Measurements from ENCODE around the gene BCO2. TPM values are rescaled to one million over a fixed set of nuclear protein-coding genes. Genes with fewer than 3 reads are reported as not detected.

BCO2 gene
- total RNA-seq, 1 donor from 2014 or later: 2.5 TPM

DNA sequence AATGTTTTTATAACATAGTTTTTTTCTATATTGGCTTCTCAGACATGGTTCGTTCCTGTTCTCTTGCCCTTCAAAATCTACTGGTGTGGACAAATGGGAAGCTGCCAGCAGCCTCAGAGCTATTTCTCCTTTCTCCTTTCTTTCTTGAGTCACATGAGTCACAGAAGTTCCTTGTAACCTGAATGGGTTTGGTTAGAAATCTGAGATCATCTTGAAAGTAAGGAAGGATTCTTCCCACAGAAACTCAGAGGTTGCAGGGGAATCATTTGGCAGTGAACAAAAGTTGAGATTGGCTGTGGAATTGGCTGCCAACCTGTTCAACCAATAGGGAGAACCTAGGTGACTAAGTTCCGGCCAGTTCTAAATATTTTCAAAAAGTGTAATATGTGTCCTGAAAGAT lies 72.9 kb downstream of the BCO2 start:
- DNase-seq (ENCODE audit: low spot score): no peak

DNA sequence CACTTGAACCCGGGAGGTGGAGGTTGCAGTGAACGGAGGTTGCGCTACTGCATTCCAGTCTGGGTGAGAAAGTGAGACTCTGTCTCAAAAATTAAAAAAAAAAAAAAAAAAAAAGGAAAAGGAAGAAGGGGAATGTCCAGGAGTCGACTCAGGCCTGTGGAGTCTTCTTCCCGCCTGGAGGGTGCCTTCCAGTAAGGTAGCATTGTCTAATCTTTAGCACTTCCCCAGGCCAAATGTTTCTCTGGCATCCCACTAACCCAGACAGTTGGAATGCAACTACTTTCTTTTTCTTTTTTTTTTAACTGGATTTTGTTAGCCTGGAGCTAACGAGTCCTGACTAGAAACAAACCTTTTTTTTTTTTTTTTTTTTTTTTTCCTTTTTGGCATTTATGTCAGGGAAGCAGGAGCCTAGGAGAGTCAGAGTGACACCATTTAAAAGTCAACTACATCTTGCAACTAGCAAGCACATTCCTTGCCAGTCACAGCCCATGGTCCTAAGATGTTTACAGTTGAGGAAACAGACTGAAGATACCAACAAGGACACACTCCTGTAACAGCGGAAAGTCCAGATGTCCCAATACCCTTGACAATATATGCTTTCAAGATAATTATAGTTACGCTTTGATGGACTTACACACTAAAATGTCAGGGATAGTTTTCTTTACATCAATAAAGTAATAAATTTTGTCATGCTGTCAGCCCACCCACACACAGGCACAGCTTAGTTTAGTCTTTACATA lies 74.7 kb downstream of the BCO2 start:
- no peak for DNase-seq (ENCODE audit: low spot score)

DNA sequence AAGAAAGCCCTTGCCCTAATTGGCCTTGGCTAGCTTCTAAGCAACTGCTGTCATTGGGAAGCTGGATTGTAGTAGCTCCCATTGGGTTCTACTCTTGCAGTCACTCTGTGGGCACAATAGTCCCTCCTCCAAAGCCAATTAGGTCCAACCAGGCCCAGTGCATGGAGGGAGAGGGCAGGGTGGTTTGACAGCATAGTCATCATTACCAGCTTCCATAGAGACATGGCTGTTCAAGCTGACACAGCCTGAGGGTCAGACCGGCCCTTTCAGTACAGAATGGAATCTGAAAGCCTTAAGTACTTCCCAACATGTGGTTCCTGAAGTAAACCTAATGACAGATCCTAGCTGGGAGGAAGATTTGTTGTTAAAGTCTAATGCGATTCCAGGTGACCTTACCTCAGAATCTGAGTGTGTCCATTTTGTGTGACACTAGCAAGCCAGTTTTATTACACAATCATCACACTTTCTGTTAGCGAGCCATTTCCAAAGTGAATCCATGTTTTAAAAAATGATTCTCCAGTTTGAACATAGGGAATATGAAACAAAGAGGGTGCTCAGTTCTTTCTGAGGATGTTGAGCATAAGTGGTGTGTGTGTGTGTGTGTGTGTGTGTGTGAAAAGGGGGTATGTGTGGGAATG lies 78.4 kb downstream of the BCO2 start:
- no peak for DNase-seq (ENCODE audit: low spot score)

DNA sequence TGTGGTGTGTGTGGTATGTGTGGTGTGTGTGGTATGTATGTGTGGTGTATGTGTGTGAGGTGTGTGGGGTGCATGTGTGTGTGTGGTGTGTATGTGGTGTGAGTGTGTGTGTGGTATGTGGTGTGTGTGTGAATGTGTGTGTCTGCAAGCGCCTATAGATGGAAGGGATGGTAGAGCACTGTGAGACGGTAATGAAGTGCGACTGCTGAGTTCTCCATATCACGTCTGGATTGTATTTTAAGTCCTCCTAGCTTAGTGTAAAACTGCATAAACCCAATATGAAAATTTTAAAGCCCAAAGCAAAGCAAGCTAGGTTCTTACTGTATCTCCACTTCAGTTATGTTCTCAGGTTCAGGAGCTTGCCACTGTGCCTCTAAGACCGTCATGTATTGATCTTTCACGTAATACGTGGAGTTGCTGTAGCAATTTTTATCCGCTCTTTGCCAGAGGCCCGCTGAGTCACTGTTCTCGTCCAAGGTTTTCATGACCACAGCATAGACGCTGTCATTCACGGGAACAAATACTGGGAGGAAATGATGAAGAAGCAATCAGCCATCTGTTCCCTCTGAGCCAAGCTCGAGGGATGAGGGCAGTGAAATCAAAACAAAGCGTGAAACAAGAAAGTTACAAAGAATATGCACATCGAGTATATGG lies 79.9 kb downstream of the BCO2 start:
- DNase-seq (ENCODE audit: low spot score): no peak

DNA sequence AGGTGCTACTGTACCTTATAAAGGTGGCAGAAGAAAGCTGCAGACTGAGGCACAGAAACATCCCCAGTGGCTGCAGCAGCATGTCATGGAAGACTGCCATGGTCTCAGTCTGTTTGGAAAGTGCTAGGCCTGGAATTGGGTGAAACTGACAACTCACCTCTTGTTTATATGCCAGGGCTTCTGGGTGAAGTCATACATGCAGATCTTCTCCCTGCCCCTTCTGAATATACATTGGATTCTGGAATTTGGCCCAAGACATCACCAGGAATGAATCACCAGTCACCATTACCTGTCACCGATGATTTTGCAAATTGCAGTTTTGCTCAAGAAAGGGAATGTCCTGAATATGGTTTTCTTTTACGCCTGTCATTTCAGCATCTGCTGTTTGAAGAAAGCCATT lies 85.2 kb downstream of the BCO2 start, which contains the start of gene PLET1:
Gene PLET1, minus strand, starts transcription at position 371 of the 400 bp plus-strand sequence. Its CDS starts 271 bp downstream, at position 100.
- no peak for DNase-seq (ENCODE audit: low spot score)

DNA sequence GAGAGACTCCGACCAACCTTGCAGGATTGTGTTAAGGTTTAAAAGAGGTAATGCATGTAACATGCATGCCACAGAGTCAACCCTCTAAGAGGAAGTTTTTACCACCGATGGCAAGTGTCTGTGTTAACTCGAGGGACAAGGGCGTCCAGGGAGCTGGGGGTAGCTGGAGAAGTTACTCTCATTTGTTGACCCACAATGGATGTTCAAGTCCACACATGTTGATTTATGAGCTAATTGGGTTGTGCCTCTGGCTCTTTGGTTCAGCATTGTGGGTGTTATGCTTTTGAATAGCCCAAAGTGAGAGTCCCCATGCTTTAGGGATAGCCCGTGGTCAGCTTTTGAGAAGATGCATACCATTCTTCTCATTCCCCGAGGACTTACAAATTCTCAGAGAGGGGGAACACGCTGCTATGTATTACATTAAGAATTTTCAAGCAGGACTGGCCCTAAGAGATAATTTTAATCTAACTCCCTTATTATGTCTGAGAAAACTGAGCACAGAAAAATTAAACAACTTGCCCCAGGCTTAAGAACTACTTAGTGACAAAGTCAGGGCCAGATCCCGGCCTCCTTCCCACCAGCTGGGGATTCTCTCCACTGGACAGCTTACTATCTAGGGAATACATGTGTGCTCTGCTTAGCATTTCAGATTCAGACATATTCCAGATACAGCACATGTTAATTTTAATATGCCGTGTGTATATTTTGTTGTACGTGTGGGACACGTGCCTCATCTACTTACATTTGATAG lies 90.5 kb downstream of the BCO2 start:
- DNase-seq (ENCODE audit: low spot score): no peak

DNA sequence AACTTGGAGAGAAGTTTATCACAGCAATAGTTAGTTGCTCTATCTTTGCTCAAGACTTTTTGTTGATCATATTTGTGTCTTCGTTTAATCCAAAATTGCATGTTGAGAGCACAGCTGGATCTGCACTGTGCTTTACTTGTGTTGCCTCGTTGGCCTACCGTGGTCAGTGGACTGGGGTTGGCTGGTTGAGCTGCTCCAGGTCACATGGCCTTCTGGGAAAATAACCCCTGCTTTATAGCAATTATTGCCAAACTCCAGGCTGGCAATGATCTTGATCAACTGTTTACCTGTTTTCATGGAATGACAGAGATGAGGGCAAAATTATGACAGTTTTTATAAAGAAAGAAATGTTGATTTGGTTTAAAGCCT lies 91.1 kb downstream of the BCO2 start:
- no peak for DNase-seq (ENCODE audit: low spot score)

DNA sequence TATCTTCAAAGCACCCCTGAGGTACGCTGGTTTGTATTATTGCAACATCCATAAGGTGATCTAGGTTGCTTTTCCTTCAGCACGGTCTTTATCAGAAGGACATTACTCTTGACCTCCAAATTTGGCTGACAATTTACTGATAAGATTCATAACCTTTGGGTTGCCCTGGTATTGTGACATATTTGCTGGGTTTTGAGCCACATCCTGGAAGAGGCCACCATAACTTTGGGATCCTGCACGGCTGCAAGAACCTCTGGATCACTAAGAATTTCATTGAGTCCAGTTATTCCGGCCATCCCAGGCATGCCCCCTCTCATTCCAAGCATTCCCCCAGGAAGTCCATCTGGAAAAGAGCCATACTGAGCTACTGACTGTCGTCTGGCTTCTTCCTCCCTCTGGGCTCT lies 91.9 kb downstream of the BCO2 start:
- DNase-seq (ENCODE audit: low spot score): no peak

DNA sequence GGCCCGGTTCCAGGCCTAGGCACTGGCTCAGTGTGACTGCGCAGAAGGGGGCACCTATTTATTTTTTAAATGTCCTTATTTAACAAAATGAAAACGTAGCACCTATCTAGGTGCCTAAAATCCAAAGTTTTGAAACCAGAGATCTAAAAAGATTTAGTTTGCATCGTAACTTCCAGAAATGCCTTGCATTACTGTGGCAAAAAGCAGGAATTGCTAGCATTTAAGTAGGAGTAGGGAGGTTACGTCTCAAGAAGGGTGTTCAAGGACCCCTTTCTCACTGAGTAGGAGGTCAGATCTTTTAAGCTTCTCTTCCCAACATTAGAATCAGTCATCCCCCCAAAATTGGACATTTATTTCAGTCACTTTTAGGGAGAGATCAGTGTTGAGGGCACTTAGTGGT lies 93.1 kb downstream of the BCO2 start:
- DNase-seq (ENCODE audit: low spot score): no peak

Other genes with a start within 250 kb of the BCO2 start
- 48.8 TPM for gene DIXDC1, start 238.2 kb upstream of the BCO2 start, total RNA-seq
- gene DLAT, start 150.1 kb upstream of the BCO2 start, total RNA-seq: 77.7 TPM
- 1.5 TPM for gene PIH1D2, start 101.5 kb upstream of the BCO2 start, total RNA-seq
- 13.6 TPM for gene NKAPD1, start 101.2 kb upstream of the BCO2 start, total RNA-seq
- 57.2 TPM for gene TIMM8B, start 88.8 kb upstream of the BCO2 start, total RNA-seq
- 86.4 TPM for gene SDHD, start 88.6 kb upstream of the BCO2 start, total RNA-seq
- 14.7 TPM for gene IL18, start 11.4 kb upstream of the BCO2 start, total RNA-seq
- gene TEX12, start 8.1 kb upstream of the BCO2 start, total RNA-seq: not detected
- 34.6 TPM for gene PTS, start 50.9 kb downstream of the BCO2 start, total RNA-seq
- not detected for gene PLET1, start 85.3 kb downstream of the BCO2 start, total RNA-seq

All from mesenteric fat pad (tissue), 1 donor.